HG02571 (cell line): Measurements from ENCODE around the gene JPH4.
"Not testable (repeated sequence)": the region's sequence is repeated elsewhere in the genome, so short reads cannot be mapped to it uniquely, and the experiment has no call there.

Experiments
- ATAC-seq: cut with Tn5 transposase; IDR thresholded peaks from one replicate; pipeline ENCODE4 v1.9.1; 2021; ENCODE audit warnings: mild to moderate bottlenecking, moderate library complexity; ENCODE audit not compliant: unreplicated experiment

Gene JPH4

DNA sequence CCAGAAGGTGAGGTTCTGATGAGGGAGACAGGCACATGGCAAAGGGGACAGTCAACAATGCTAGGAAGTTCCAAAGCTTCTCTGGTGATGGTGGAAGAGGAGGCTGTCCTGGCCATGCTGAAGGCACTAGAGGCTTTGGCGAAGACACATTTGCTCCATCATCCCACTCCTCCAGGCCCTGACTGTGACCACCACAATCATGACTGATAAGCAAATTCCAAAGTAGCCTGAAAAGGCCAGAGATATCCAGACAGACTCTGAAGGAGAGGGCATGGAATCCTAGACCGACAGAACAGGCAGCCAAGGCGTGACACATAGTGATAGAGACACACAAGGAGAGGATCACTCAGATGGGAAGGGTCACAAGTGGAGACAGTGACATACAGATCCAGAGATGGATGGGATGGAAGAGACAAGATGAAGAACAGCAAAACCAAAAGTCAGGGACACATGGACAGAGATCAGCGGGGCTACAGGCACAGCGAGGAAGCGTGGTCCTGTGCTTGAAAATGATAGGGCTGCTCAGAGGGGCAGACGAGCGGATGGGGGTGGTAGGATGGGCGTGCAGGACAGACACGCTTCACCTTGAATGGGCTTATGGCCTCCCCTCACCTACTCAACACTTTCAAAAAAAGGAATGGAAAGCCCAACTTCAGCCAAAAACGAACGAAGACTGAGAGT lies 28.3 kb downstream of the JPH4 start:
- no peak for ATAC-seq

- ATAC-seq: no peak
Measured at GRCh38 chr14:23548351-23549318, 30.0 kb downstream of the JPH4 start.

DNA sequence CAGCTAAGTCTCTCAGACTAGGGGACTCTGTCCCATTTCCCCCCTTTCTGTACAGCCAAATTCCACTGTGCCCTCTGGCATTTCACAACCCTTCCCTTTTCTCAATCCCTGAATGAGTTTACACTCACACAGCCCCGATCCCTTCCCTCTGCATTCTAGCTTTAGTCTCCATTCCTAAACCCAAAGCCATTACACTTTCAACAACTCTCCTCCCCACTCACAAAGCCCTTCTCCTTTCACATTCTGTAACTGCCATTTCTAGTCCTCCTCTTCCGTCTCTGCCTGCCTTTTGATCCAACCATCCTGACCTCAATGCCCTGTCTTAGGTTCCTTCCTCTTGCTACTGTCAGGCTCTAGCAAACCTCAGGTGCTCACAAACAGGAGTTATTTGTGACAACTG lies 30.7 kb downstream of the JPH4 start:
- ATAC-seq: no peak

GRCh38 chr14:23546450-23547035 lies 32.0 kb downstream of the JPH4 start:
- ATAC-seq: no peak

- no peak for ATAC-seq
Measured at GRCh38 chr14:23545740-23546365, 32.7 kb downstream of the JPH4 start.

DNA sequence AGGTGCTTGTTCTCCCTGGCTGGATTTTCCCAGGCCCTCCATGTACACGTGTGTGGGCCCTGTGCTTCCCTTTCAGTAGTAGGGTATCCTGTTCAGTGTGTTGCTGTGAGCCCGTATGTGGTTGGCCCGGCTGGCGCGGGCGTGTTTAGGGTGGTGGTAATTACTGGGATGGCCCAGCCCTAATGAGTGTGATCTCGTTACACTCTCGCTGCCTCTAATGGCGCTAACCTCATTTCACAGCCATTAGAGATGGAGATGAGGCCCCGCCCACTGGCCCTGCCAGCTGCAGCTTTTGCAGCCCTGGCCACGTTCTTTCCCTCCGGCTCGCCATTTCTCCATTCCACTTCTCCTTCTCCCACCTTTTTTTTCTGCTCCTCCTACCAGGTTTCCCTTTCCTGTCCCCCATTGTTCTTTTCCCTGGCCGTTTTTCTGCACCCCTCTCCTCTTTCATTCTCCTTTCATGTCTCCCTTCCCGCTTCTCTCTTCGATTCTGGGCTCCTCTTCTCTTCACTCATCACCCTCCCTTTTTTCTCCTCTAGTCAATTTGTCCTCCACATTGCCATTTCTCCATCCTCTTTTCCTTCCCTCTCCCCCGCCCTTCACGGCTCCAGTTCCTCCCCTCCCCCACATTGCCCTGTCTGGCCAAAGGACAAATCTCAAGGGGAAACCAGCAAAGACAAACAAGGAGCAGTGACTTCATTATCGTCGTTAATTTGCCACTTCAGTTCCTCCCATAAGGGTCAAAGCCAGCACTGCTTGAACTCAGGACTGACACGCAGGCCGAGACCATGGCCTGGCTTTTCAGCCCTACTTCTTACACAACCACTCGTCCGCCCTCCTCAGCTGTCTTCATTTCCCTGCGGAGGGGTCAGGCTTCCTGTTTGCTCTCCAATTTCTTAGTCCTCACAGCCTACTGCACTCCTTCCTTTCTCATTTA lies 33.8 kb downstream of the JPH4 start:
- ATAC-seq: no peak

GRCh38 chr14:23543403-23543802 lies 35.2 kb downstream of the JPH4 start:
- ATAC-seq: no peak

DNA sequence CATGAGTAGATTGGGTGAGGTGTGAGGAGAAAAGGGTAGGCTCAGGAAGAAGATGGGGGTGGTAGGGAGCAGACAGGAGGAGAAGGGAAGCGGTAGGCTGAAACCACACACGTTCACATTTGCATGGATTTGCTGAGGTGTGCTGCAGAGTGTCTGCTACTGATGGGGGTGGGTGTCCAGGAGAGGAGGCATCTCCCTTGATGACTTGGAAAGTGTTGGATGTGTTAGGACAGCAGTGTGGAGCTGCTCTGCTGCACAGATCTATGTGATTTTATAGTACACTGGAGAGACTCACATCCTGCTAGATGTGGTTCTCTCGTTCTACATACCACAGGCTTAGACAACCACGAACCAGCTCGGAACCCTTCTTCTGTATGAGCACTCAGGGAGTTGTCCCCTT lies 36.3 kb downstream of the JPH4 start:
- no peak for ATAC-seq

GRCh38 chr14:23540141-23540469 lies 38.5 kb downstream of the JPH4 start:
- ATAC-seq: no peak

- ATAC-seq: no peak
Measured at GRCh38 chr14:23539248-23540140, 39.1 kb downstream of the JPH4 start.

GRCh38 chr14:23538785-23539184 lies 39.8 kb downstream of the JPH4 start:
- no peak for ATAC-seq

DNA sequence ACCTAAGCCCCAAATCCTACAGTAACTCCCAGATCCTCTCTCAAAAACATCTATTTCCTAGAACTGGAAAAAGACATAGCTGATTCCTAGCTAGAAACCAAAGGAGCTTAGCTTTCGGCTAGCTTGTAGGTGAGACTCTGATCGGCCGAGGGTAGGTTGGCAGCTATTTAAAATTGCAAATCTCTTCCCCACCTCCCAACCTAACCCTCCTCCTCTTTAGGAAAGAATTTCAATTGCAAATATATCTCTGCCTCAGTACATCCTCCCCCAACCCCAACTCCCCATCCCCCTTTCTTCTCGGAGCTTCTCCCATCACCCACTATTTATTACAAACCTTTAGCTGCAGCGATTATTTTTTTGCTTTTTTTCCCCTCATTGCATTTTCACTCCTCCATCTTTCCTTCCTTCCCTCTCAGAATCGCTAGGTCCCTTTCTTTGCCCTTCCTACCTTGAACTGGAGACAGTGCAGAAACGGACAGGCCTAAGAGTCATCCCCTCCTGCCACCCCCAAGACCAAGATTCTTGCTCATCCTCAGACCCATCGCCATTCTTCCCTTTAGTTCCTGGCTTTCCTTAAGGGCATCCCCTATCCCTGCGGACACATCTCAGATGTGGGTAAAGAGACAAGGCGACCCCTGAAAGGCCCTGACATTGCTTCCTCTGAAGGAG lies 40.4 kb downstream of the JPH4 start:
- no peak for ATAC-seq

DNA sequence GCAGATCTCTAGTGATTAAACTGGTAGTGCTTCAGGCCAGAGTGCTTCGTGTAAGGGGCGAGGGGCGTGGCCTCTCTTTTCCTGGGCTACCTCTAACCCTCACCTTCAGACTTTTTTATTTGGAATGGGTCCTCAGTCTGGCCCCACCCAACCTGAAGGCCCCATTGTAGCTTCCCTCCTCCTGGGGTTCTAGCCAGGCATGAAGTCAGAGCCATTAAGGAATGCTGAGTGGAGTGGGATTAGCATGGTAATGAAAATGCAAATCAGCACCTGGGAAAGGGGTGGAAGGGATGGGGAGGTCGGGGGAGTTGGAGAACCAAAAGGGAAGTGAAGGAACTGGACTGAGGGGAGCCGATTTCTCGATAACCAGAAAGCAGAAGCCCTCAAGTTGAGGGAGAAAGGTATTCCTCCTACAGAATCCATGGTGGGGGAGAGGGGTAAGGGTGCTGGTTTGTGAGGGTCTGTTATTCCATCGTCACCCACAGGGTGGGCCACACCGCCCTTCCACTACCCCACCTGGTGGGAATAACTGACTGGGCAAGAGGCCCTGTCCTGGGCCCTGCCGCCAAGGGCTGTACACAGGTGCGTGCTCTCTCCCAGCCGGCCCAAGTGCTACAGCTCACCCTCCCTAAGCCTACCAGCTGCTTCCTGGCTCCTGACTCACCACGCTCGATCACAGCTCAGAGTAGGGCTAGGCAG lies 41.1 kb downstream of the JPH4 start:
- ATAC-seq: no peak

DNA sequence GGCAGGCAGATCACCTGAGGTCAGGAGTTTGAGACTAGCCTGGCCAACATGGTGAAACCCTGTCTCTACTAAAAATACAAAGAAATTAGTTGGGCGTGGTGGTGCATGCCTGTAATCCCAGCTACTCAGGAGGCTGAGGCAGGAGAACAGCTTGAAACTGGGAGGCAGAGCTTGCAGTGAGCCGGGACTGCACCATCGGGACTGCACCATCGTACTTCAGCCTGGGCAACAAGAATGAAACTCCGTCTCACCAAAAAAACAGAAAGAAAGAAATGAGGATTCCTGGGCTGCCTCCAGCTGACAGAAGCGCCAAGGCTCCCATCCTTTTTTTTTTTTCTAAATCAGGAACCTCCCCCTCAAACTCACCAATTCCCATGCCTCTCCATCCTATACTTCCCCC lies 41.7 kb downstream of the JPH4 start:
- not testable (repeated sequence) for ATAC-seq

- no peak for ATAC-seq
Measured at GRCh38 chr14:23536494-23536893, 42.1 kb downstream of the JPH4 start.

- no peak for ATAC-seq
Measured at GRCh38 chr14:23535943-23536342, 42.6 kb downstream of the JPH4 start.

- ATAC-seq: no peak
Measured at GRCh38 chr14:23533652-23534435, 44.7 kb downstream of the JPH4 start.
